GM19351 (cell line): ENCODE data around the gene ARL15.

Experiments
- ATAC-seq: cut with Tn5 transposase; IDR thresholded peaks from one replicate; pipeline ENCODE4 v1.9.1; 2021; ENCODE audit warnings: mild to moderate bottlenecking, moderate library complexity; ENCODE audit not compliant: unreplicated experiment

ARL15 gene

GRCh38 chr5:54254482-54255198 lies 55.7 kb downstream of the ARL15 start:
- no peak for ATAC-seq

DNA sequence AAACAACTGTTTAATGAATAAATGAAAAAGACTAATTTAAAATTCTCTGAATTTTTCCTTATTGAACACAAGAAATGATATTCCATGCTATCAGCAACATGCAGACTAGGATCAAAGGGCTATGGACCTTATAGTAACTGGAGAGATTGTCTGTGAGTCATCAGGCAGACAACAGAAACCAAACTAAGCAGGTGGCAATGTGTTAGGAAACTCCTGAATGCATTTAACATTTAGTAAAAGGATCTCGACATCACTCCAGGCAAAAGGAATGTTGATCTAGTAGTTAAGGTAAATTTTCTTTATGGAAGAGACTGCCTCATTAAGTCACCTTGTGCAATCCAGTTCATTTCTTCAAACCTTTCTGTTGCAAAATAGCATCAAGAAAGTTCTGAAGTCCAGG lies 58.4 kb downstream of the ARL15 start:
- no peak for ATAC-seq

- ATAC-seq: peak; percentile 63
Observed at GRCh38 chr5:54249210-54250028, 61.0 kb downstream of the ARL15 start.

DNA sequence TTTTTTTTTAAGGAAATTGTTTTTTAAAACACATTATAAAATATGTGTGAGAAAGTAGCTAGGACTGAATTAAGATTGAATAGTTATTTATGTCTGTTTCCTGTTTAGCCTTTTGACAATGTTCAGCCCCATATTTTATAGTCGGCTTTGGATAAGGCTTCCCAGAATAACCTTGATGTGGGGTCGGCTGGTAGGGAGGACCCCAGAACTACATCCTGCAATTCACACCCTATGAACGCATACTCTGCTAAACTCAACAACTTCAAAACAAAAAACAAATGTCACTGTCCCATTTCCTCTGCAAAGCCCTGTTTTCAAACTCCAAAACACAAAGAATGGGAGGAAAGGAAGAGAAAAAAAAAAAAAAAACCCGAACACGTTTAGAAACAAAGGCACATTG lies 63.1 kb downstream of the ARL15 start:
- ATAC-seq: no peak

DNA sequence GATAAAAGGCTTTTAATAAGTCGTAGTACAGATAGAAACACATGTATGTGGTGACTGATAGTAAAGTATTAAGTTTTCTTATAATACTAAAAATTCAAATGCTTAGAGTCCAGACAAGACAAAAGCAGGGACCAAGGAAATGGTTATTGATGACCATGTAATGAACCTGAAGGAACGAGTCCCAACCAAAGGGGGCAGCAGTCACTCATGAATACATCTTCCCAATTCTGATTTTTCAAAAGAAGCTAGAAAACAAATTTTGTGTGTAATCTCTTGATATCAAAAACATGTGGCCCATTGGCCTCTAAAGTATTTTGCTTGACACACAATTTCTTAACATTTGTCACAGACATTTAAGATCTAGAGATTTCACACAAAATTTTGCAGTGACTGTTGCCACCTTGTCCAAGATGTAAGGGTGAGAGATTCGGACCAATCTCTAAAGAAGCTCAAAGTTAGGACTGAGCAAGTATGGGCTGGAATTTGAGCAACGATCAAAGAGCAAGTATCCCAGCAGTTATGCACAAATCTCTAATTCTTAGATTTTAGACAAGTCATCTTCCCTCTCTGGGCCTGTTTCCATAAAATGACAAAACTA lies 66.8 kb downstream of the ARL15 start:
- ATAC-seq: no peak

- ATAC-seq: no peak
Observed at GRCh38 chr5:54242297-54242696, 68.1 kb downstream of the ARL15 start.

DNA sequence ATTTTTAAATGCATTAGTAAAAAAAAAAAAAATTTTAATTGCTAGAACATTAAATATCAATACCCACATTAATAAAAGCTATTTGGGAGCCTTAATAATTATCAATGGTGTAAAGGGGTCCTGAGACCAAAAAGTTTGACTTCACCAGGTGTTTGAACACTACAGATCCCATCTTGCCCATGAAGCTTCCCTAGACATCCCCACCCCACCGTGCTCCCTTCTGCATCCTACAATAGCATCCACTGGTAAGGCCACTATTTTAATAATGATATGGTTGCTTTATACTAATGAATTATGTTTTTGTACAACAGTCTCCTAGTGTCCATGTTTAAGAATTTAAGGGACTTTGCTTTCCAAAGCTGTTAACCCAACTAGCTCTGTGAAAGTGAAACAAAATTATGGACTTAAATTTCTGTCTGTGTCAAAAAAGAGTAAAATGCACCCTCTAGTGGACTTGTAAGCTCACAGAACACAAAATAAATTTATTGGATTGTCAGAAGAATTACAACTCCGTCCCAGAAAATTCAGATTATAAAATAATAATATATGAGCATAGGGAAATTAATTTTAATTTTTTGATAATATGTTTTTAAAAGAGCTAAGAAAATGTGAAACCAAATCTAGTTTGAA lies 76.0 kb downstream of the ARL15 start:
- peak; percentile 57 for ATAC-seq

DNA sequence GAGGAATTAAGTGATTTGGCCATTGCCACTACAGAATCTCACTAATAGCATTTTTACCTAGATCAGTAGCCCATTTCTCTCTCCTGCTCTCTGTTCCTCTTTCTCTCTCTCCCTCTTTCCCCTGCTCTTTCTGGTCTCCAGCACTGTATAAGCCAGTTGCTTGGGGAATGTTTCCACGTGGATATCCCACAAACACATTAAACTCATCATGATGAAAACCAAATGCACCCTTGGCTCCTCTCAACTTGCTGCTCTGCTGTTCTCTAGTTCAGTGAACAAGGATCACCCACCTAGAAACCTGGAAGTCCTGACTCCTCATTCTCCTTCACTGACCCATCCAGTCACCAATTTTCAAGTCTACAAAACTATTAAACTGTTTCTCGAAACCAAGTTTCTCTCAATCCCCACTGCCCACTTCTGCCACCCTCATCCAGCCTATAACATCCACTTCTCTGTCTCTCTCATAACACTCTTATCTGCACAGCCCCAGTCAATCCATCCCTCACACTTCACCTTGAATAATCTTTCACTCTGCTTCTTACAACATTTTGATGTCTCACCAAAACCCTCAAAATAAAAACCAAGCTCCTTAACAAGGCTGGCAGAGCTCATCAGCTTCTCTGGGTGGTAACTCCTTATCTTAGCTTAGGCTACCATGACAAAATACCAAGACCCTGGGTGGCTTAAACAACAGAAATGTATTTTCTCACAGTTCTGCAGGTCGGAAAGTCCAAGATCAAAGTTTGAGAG lies 79.3 kb downstream of the ARL15 start:
- no peak for ATAC-seq

GRCh38 chr5:54229041-54229780 lies 81.2 kb downstream of the ARL15 start:
- ATAC-seq: peak; percentile 93

GRCh38 chr5:54227759-54228158 lies 82.6 kb downstream of the ARL15 start:
- no peak for ATAC-seq

DNA sequence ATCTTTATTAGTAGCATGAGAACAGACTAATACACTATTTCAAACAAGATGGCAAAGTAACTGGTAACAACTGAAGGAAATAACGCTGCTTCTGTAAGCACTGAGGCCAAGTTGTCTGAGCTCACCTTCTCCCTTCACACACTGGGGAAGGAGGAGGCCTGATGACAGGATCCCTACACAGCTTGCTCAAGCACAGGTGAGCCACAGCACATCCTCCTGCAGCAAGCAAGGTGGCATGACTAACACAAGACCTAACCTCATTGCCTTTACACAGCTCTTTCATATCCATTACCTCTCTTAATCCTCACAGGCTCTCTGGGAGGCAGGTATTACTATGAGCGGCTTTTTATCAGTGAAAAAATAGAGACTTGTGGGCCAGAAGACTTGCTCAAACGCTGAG lies 83.3 kb downstream of the ARL15 start:
- no peak for ATAC-seq

DNA sequence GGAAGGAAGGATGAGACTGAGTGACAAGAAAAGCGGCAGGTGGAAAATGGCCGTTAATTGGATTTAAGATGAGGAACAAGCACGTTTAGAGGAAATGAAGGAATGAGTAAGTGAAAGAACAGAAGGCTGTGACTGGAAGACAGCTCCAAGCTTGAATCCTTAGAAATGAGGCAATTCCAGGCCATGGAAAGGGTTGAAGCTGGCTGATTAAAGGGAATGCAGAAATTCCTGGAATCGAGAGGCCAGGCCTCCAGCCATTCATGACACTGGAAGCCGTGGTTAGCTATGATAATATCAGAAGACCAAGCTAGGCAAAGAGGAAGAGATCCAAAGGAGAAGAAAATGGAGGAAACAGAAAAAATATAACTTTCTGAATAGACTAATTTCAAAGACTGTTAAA lies 84.2 kb downstream of the ARL15 start:
- no peak for ATAC-seq

DNA sequence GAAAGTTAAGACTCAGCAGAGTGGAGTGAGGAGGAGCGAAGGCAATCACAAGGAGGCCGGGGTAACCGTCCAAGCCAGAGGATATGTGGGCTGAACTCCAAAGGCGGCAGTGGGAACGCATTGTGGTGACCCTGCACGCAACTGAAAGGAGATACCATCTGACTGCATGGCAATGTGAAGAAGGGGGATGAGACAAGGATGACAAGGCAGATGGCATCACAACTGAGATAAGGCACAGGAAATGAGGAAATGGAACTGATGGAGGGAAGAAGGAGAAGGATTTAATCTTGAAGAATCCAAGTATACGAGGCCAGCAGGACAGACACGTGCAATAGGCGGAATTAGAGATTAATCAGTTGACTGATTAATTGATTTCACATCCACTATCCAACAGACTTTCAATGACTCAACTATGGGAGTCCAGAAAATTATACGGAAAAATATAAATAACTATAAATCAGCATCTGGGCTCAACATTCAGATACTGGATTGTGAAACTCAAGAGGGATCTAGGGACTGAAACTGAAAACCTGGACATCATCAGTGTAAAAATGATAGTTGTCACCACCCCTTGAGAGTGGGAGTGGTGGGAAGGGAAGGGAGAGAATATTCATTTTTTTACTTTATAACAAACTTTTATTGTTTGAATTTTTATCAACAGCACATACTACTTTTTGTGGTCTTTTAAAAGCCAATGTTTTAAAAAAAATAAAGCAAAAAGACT lies 86.1 kb downstream of the ARL15 start:
- no peak for ATAC-seq

GRCh38 chr5:54222336-54222735 lies 88.0 kb downstream of the ARL15 start:
- ATAC-seq: no peak

GRCh38 chr5:54221135-54221534 lies 89.2 kb downstream of the ARL15 start:
- no peak for ATAC-seq

DNA sequence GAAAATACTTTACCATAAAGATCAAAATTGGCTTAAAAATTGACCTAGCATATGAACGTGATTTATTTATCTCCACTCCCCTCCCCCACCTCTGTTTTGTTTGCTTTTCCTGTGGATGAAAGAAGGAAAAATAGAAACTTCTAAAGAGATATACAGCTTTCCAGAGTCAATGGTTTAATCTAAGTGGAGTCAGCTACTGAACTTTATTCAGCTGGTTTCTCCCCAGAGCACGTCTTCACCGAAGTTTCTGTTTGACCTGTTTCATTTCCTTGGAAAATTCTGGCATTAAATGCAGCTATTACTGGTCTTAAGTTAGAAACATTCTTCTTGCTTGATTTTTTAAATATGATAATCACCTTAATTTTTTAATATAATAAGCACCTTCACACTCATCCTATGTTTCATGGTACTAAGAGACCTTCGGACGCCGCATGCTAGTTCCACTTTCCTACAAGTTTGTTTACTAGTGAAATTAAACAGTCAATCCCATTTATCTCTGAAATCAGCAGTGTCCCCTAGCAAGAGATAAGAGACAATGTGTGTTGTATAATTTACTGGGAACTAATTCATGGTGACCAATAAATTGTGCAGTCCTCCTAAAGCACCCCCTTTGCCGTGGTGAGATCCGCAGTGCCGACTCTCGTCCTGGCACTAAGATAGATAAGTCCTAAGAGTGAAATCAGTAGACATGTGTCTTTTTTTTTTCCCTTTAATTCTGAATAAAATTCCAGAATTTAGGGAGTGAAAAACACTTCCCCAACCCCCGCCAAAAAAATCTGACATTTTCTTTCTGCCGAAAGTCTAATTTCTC lies 89.9 kb downstream of the ARL15 start:
- ATAC-seq: no peak

- peak; percentile 68 for ATAC-seq
Observed at GRCh38 chr5:54217826-54218503, 92.4 kb downstream of the ARL15 start.

DNA sequence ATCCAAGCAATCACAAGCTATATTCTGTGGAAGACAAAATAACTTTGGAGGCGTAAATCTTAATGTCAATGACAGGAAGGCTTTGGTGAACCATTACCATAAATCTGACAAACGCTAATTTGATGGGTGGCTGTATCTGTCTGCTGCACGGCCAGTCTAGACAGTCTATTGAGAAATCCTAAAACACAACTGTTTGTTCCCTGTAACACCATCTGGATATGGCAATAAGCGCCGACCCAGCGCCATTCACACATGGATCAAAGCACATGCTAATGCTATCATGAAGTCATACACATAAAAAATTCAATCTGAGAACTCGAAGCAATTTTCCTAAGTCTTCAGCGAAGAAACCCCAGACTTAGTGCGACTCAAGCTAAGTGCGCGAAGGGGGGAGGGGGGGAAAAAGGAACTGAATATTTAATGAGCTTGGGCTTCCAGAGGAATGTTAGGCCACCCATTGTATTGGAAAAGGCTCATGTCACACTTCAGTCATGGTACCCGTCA lies 95.1 kb downstream of the ARL15 start:
- ATAC-seq: no peak
